ENCODE measurements around the gene PALB2. TPM values are rescaled to one million over a fixed set of nuclear protein-coding genes. Genes with fewer than 3 reads are reported as not detected.
"Not testable (repeated sequence)": the region's sequence is repeated elsewhere in the genome, so short reads cannot be mapped to it uniquely, and the experiment has no call there.

Gene PALB2
- total RNA-seq, 2 donors from 2014 or later: 6.3 to 6.6 TPM

DNA sequence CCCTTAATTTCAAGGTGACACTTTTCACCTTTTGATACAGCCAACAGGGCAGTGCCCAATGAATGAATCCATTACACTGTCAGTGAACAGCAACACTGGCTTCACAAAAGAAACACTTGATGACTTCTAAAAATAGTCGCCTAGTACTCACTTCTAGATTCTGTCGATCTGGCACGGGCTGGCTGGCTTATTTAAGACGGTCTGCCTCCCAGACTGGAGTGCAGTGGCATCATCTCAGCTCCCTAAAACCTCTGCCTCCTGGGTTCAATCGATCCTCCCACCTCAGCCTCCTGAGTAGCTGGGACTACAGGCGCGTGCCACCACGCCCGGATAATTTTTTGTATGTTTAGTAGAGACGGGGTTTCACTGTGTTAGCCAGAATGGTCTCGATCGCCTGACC lies 46.9 kb downstream of the PALB2 start:
- intact Hi-C loops (cut with DNase I): loop anchor here in 1 of 2 donors (5.0 kb wide), 1 partner anchor 37 kb away; the partner anchor contains the start of genes EARS2 and UBFD1
- DNase-seq: peak; percentile 40

DNA sequence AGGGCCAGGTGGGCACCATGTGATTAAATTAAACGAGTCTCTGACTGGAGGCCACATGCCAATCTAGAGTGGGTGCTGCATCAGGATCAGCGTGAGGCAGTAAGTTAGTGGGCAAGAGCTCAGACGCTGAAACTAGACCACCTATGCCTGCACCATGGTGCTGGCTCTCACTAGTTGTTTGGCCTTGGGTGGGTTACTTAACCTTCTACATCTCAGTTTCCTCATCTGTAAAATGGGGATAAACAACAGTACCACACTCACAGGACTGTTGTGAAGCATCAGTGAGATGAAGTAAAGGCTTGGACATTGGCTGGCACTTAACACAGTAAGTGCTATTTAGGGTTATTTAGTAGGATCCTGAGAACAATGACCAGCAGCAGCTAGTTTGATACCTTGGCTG lies 50.9 kb downstream of the PALB2 start:
- ATAC-seq: no peak
- intact Hi-C loops (cut with DNase I): loop anchor here (2.0 to 5.0 kb wide), 2 partner anchors 29 to 33 kb away; partner anchors contain the start of genes EARS2 (in 1 of the 2) and UBFD1 (in 1 of the 2)
- DNase-seq: no peak

More for the DNA sequence above, 46.9 kb downstream of the PALB2 start:
- ATAC-seq: peak in 1 of 2 donors; percentile 5

GRCh38 chr16:23587726-23588125 lies 53.4 kb downstream of the PALB2 start:
- intact Hi-C loops (cut with DNase I): no loop called here
- DNase-seq: no peak
- ATAC-seq: peak in 1 of 2 donors; percentile 51

- intact Hi-C loops (cut with DNase I): no loop called here
- DNase-seq: peak; percentile 36
- peak; percentile 67 to 78 for ATAC-seq
Observed at GRCh38 chr16:23584186-23585076, 56.7 kb downstream of the PALB2 start.

DNA sequence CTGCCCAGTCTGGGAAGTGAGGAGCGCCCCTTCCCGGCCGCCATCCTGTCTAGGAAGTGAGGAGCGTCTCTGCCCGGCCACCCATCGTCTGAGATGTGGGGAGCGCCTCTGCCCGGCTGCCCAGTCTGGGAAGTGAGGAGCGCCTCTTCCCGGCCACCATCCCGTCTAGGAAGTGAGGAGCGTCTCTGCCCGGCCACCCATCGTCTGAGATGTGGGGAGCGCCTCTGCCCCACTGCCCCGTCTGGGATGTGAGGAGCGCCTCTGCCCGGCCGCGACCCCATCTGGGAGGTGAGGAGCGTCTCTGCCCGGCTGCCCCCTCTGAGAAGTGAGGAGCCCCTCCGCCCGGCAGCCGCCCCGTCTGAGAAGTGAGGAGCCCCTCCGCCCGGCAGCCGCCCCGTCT lies 57.8 kb downstream of the PALB2 start:
- DNase-seq; intact Hi-C loops (cut with DNase I); ATAC-seq: not testable (repeated sequence)

DNA sequence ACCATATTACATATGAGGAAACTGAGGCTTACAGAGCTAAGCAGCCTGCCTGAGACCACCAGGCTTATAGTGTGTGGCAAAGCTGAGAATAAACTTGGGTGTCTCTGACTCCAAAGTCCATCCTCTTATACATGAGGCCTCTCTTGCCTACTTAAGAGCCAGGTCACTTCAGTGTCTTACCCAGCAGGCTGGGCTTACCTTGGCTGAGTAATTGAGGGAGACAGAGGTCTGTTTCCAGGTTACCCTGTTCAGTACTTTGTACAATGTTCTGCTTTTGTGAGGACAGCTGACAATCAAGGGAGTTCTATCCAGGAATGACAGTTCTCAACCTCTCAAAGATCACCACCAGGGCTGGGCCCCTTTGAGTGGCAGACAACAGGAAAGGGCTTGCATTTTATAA lies 59.3 kb downstream of the PALB2 start:
- ATAC-seq (no peak), DNase-seq (no peak)
- intact Hi-C loops (cut with DNase I): no loop called here

- ATAC-seq (no peak), DNase-seq (no peak)
- intact Hi-C loops (cut with DNase I): no loop called here
Observed at GRCh38 chr16:23580391-23580790, 60.7 kb downstream of the PALB2 start.

- intact Hi-C loops (cut with DNase I): no loop called here
- ATAC-seq (no peak), DNase-seq (no peak)
Observed at GRCh38 chr16:23579371-23579770, 61.7 kb downstream of the PALB2 start.

GRCh38 chr16:23578101-23578830 lies 62.8 kb downstream of the PALB2 start:
- peak in 1 of 2 donors; percentile 10 for ATAC-seq
- no peak for DNase-seq
- intact Hi-C loops (cut with DNase I): no loop called here

DNA sequence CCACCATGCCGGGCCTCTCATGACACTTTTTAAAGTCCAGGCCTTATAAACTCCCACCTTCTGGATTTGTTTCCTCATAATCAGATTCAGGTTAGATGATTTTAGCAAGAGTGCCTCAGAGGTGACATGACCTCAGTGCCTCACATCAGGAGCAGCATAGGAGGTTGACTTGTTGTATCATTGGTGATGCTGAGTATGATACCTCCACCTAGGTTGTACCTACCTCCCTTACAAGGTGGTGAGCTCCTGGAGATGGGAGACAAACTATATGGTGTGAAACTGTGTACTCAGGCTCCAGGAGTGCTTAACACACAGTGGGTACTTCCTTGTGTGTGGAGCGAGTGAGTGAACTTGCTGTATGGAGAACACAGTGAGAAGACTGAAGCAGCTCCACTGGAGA lies 63.6 kb downstream of the PALB2 start:
- intact Hi-C loops (cut with DNase I): no loop called here
- ATAC-seq (no peak), DNase-seq (no peak)

GRCh38 chr16:23575834-23576233 lies 65.3 kb downstream of the PALB2 start:
- ATAC-seq: no peak
- intact Hi-C loops (cut with DNase I): no loop called here

GRCh38 chr16:23573817-23574216 lies 67.3 kb downstream of the PALB2 start:
- DNase-seq: no peak
- intact Hi-C loops (cut with DNase I): no loop called here
- no peak for ATAC-seq

More at GRCh38 chr16:23575834-23576233, 65.3 kb downstream of the PALB2 start:
- no peak for DNase-seq

DNA sequence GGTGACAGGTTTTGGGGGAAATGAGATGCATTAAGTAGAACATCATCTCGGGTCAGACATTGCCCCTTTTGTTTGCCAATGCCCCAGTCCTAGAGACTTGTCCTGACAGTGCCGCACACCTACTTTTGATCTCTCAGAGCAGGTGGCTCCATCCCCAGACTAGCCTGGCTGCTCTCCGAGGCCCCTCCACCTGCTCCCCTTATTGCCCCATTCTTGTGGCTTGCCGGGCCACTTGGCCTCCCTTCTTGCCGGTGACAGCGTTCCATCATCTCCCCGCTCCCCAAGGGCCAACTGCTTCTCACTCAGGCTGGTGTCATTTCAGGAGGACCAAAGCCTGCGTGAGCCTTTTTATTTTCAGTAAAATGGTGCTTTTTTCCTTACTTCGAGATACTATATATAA lies 68.7 kb downstream of the PALB2 start:
- intact Hi-C loops (cut with DNase I): no loop called here
- no peak for ATAC-seq

GRCh38 chr16:23571895-23572294 lies 69.2 kb downstream of the PALB2 start:
- DNase-seq (no peak), ATAC-seq (no peak)
- intact Hi-C loops (cut with DNase I): no loop called here

More for the DNA sequence above, 68.7 kb downstream of the PALB2 start:
- DNase-seq: no peak

DNA sequence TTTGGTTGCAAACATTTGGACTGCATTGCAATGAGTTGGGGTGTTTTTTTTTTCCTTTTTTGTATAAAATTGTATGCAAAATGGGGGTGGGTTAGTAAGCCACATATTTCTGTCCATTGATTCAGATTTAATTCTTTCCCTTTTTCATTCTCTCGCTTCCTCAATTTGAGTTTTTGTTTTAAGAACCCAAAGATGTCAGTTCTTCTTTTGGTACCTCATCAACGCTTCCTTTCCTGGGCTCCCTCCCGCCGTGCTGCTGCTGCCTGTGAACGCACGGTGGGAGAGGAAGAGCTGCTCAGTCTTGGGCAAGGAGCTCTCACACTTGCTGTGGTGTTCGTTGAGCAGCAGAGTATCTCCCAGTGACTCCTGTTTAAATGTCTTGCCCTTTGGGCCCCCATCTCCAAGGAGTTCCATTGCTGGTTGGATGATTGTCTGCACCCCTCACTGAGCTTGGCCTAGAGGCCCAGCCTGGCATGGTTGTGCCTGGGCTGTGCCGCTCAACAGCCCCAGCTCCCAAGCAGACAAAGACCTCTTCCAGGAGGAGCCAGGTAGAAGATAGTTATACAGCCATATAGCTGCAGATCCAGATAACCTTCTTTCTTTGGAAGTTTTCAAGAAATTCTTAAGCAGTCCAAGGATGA lies 70.0 kb downstream of the PALB2 start:
- intact Hi-C loops (cut with DNase I): no loop called here
- DNase-seq (no peak), ATAC-seq (peak in 1 of 2 donors; percentile 33)

GRCh38 chr16:23567602-23568001 lies 73.5 kb downstream of the PALB2 start:
- intact Hi-C loops (cut with DNase I): no loop called here
- ATAC-seq (no peak), DNase-seq (no peak)

GRCh38 chr16:23566724-23567123 lies 74.4 kb downstream of the PALB2 start:
- ATAC-seq (no peak), DNase-seq (no peak)
- intact Hi-C loops (cut with DNase I): no loop called here

GRCh38 chr16:23564575-23565363 lies 76.3 kb downstream of the PALB2 start:
- DNase-seq: peak; percentile 77
- ATAC-seq: peak; percentile 81 to 82
- intact Hi-C loops (cut with DNase I): no loop called here

DNA sequence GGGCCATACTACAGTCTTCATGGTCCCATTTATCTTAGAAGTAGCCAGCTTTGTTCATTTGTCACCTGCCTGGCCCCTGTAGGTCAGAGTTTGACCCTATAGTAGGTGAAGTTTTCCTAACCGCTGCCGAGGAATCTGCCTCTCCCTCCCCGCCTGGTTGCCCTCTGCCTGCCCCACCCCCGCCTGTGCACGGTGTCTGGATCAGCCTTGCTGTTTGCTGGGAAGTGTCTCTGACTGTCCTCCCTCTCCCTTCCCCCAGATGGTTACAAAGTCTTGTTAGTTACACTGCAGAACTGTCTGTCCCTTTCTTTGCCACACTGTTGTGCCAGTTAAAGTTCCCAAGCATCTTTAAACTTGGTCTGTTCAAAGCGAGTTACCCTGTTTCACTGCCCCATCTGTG lies 77.9 kb downstream of the PALB2 start:
- intact Hi-C loops (cut with DNase I): no loop called here
- DNase-seq: no peak
- ATAC-seq: no peak
